ENCODE results near the gene PTPRD.

Gene PTPRD

DNA sequence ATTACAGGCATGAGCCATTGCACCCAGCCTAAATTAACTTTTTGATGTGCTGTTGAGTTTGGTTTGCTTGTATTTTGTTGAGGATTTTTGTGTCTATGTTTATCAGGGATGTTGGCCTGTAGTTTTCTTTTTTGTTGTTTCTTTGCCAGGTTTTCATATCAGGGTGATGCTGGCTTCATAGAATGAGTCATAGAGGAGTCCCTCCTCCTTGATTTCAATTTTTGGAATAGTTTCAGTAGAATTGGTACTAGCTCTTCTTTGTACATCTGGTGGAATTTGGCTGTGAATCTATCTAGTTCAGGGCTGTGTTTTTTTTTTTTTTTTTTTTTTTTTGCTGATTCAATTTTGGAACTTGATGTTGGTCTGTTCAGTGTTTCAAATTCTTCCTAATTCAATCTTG, 1648.9 kb downstream of the PTPRD start:
- Histone ChIP-seq H3K9me3 (ENCODE audit: control insufficient read depth, insufficient read depth, low read length) (no peaks in the 10 kb centered on the region), H3K27me3 (ENCODE audit: control insufficient read depth, low read length) (no peaks in the 10 kb centered on the region), H3F3A (ENCODE audit: control insufficient read depth, insufficient read depth) (no peaks in the 10 kb centered on the region), H3K9me2 (replicated peaks; ENCODE audit: control insufficient read depth, low read length) (no peaks in the 10 kb centered on the region), H3K4me1 (ENCODE audit: control insufficient read depth, low read length) (no peaks in the 10 kb centered on the region), H3K79me2 (ENCODE audit: control insufficient read depth, low read length) (no peaks in the 10 kb centered on the region), H3K4me2 (ENCODE audit: low read length) (no peak overlapping the region), H3K4me3 (ENCODE audit: low read length) (no peak overlapping the region), H4K20me1 (ENCODE audit: control insufficient read depth, insufficient read depth, low read depth, low read length) (no peaks in the 10 kb centered on the region), H3K27ac (ENCODE audit: low read depth, low read length) (no peak overlapping the region), H3K36me3 (ENCODE audit: control insufficient read depth, low read length) (no peaks in the 10 kb centered on the region)
- TF ChIP-seq, protein P1, sequence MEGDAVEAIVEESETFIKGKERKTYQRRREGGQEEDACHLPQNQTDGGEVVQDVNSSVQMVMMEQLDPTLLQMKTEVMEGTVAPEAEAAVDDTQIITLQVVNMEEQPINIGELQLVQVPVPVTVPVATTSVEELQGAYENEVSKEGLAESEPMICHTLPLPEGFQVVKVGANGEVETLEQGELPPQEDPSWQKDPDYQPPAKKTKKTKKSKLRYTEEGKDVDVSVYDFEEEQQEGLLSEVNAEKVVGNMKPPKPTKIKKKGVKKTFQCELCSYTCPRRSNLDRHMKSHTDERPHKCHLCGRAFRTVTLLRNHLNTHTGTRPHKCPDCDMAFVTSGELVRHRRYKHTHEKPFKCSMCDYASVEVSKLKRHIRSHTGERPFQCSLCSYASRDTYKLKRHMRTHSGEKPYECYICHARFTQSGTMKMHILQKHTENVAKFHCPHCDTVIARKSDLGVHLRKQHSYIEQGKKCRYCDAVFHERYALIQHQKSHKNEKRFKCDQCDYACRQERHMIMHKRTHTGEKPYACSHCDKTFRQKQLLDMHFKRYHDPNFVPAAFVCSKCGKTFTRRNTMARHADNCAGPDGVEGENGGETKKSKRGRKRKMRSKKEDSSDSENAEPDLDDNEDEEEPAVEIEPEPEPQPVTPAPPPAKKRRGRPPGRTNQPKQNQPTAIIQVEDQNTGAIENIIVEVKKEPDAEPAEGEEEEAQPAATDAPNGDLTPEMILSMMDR (IDR thresholded peaks at IDR 0.05; ENCODE audit: low read depth, low read length, poor library complexity, severe bottlenecking), result no peak
- no peak for TF ChIP-seq EZH2phosphoT487 (IDR thresholded peaks at IDR 0.05; ENCODE audit: borderline replicate concordance, low read length)

DNA sequence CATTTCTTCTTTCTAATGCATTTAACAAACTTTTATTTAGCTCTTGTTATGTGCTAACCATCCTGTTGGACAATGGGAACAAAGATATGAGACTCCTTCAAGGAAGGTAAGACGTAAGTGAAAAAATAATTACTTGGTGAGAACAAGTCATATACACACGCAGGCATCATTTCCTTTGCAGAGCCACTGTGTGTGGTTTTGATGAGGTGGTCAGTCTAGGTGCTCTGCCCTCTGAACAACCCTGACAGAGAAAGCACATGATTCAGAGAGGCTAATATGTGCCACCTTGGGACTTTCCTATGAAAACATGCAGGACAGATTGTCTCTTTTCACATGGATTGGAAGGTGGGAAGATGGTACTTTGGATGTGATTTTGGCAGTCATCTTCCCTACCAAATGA, 1650.7 kb downstream of the PTPRD start:
- H3K9me2 ChIP-seq (replicated peaks; ENCODE audit: control insufficient read depth, low read length), result no peaks in the 10 kb centered on the region
- no peaks in the 10 kb centered on the region for H3K9me3 ChIP-seq (ENCODE audit: control insufficient read depth, insufficient read depth, low read length)
- no peaks in the 10 kb centered on the region for H3K4me1 ChIP-seq (ENCODE audit: control insufficient read depth, low read length)
- H3K36me3 ChIP-seq (ENCODE audit: control insufficient read depth, low read length), result no peaks in the 10 kb centered on the region
- no peak overlapping the region for H3K27ac ChIP-seq (ENCODE audit: low read depth, low read length)
- no peak overlapping the region for H3K4me2 ChIP-seq (ENCODE audit: low read length)
- H3K4me3 ChIP-seq (ENCODE audit: low read length), result no peak overlapping the region
- H3K79me2 ChIP-seq (ENCODE audit: control insufficient read depth, low read length), result no peaks in the 10 kb centered on the region
- no peaks in the 10 kb centered on the region for H4K20me1 ChIP-seq (ENCODE audit: control insufficient read depth, insufficient read depth, low read depth, low read length)
- no peak for TF ChIP-seq EZH2phosphoT487 (IDR thresholded peaks at IDR 0.05; ENCODE audit: borderline replicate concordance, low read length)
- no peaks in the 10 kb centered on the region for H3F3A ChIP-seq (ENCODE audit: control insufficient read depth, insufficient read depth)
- no peaks in the 10 kb centered on the region for H3K27me3 ChIP-seq (ENCODE audit: control insufficient read depth, low read length)

DNA sequence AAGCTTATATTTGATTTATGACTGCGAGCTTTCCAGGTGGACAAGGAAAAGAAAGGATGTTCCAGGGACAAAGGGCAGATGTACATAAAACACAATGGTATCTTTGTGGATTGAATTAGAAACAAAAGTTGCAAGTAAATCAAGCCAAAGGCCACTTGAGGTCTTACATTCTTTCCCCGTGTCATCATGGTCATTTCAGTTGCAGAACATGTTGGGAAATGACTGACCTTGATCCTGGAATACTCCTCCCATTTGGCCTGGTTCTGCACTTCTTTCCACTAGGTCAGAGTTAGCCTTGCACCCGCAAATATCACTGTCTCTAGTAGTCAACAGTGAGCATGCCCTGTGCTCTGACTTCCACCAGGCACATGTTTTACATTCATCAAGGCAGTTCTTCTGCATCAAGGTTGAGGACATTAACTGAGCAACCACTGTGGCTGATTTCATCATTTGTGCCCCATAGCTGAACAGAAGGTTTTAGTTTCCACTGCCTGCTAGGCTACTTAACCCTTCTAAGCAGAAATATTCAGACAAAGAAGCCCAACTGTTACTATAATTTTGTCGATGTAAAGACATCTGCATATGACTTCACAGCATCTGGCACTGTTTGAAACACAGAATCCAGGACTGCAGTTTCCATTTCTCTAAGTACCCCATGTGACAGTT, 1651.5 kb downstream of the PTPRD start:
- Histone ChIP-seq H3K27ac (ENCODE audit: low read depth, low read length) (no peak overlapping the region), H3K27me3 (ENCODE audit: control insufficient read depth, low read length) (no peaks in the 10 kb centered on the region), H3F3A (ENCODE audit: control insufficient read depth, insufficient read depth) (no peaks in the 10 kb centered on the region), H3K9me3 (ENCODE audit: control insufficient read depth, insufficient read depth, low read length) (no peaks in the 10 kb centered on the region), H3K4me2 (ENCODE audit: low read length) (no peak overlapping the region), H3K9me2 (replicated peaks; ENCODE audit: control insufficient read depth, low read length) (no peaks in the 10 kb centered on the region), H3K79me2 (ENCODE audit: control insufficient read depth, low read length) (no peaks in the 10 kb centered on the region), H3K4me1 (ENCODE audit: control insufficient read depth, low read length) (no peaks in the 10 kb centered on the region; the same call in 1 of the 2 replicates), H3K4me3 (ENCODE audit: low read length) (no peak overlapping the region), H3K36me3 (ENCODE audit: control insufficient read depth, low read length) (no peaks in the 10 kb centered on the region), H4K20me1 (ENCODE audit: control insufficient read depth, insufficient read depth, low read depth, low read length) (no peaks in the 10 kb centered on the region)
- TF ChIP-seq EZH2phosphoT487 (IDR thresholded peaks at IDR 0.05; ENCODE audit: borderline replicate concordance, low read length), result no peak
- TF ChIP-seq, protein P1 (IDR thresholded peaks at IDR 0.05; ENCODE audit: low read depth, low read length, poor library complexity, severe bottlenecking), result no peak

DNA sequence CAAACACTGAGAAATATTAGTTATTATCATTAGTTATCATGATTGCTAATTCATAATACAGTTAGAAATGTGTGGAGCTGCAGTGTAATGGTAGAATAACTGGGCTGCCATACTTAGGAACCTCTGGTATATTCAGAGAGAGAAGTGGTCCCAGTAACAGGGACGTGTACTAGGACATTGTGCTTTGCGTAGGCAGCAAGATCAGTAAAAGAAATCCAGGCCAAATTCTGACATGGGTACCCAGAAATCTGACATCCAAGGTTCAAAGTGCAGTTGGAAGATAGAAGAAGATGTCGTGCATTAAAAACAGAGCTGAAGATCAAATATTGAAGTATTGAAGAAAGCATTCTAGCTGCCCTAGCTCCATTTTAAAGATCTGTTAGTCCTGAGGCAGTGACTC, 1652.5 kb downstream of the PTPRD start:
- H3K4me3 ChIP-seq (ENCODE audit: low read length), result no peak overlapping the region
- H3F3A ChIP-seq (ENCODE audit: control insufficient read depth, insufficient read depth), result no peaks in the 10 kb centered on the region
- no peak overlapping the region for H3K27ac ChIP-seq (ENCODE audit: low read depth, low read length)
- no peak overlapping the region for H3K4me2 ChIP-seq (ENCODE audit: low read length)
- H3K79me2 ChIP-seq (ENCODE audit: control insufficient read depth, low read length), result no peaks in the 10 kb centered on the region
- no peaks in the 10 kb centered on the region for H3K9me3 ChIP-seq (ENCODE audit: control insufficient read depth, insufficient read depth, low read length)
- peaks cover 5% of the 10 kb centered on the region for H3K4me1 ChIP-seq (ENCODE audit: control insufficient read depth, low read length)
- H4K20me1 ChIP-seq (ENCODE audit: control insufficient read depth, insufficient read depth, low read depth, low read length), result no peaks in the 10 kb centered on the region
- no peaks in the 10 kb centered on the region for H3K9me2 ChIP-seq (replicated peaks; ENCODE audit: control insufficient read depth, low read length)
- no peak for TF ChIP-seq EZH2phosphoT487 (IDR thresholded peaks at IDR 0.05; ENCODE audit: borderline replicate concordance, low read length)
- TF ChIP-seq, protein P1 (IDR thresholded peaks at IDR 0.05; ENCODE audit: low read depth, low read length, poor library complexity, severe bottlenecking), result no peak
- no peaks in the 10 kb centered on the region for H3K36me3 ChIP-seq (ENCODE audit: control insufficient read depth, low read length)
- H3K27me3 ChIP-seq (ENCODE audit: control insufficient read depth, low read length), result no peaks in the 10 kb centered on the region

Measured in DOHH2 (cell line).